K562 (cell line): ENCODE measurements around the gene ARF5. TPM values are rescaled to one million over a fixed set of nuclear protein-coding genes. Genes with fewer than 3 reads are reported as not detected.
A peak's percentile ranks its signal among the peaks of the same experiment; 100 is the strongest.

Experiments
- ATAC-seq: fragments of 200-7000 bp; cut with Tn5 transposase; 3 replicates; pipeline ENCODE4 v1.9.1; 2020; ENCODE audit warnings: moderate library complexity
- BruUV-seq: library from RNA; stranded (reverse); fragments of 400-500 nt; replicated peaks from 2 replicates; lab custom pipeline; 2021; lab: Mats Ljungman, UMichigan
- CTCF ChIA-PET: fragments of 300-600 bp; formaldehyde crosslinking; extraction: SDS; loops from one replicate; lab custom pipeline; 2021; ENCODE audit warnings: low intra/inter-chr PET ratio; lab: Yijun Ruan, JAX
- POLR2A ChIA-PET: fragments of 300-600, 350-650 bp; sonication (Branson Sonifier 250); formaldehyde crosslinking; extraction: SDS; loops from one replicate; lab custom pipeline; 2021; ENCODE audit warnings: antibody characterized with exemption, inconsistent platforms; lab: Yijun Ruan, JAX
- DNase-seq, 4 experiments: peaks; one replicate each; pipeline versions ENCODE4 v3.0.0 to v3.0.0-alpha.2; 2011 to 2018; ENCODE audit warnings: low spot score in 3 of 4, mixed read lengths in 3 of 4; ENCODE audit errors: extremely low read depth in 1 of 4
- FAIRE-seq: peaks from 2 replicates; lab custom pipeline; 2011; peaks lifted over from hg19 to GRCh38; lab: Jason Lieb, UNC
- H2AFZ ChIP-seq: 2 replicates; pipeline ENCODE4 v1.6.0; 2011; ENCODE audit warnings: low read depth, low read length, control low read depth, inconsistent platforms
- H3K27ac ChIP-seq: fragments of 200-600 bp; 3 replicates; pipeline ENCODE4 v1.8.0; 2011; ENCODE audit warnings: low read depth, mild to moderate bottlenecking, control low read depth, inconsistent platforms, low read length, moderate library complexity, mixed read lengths; ENCODE audit errors: extremely low read depth
- H3K27me3 ChIP-seq, 2 experiments: fragments of 300-600 bp in 1 of 2; 2 replicates in 1 of 2; 3 replicates in 1 of 2; pipeline versions ENCODE4 v1.6.0 to v1.8.0; 2011; ENCODE audit warnings: inconsistent platforms in 2 of 2, low read length in 2 of 2, mild to moderate bottlenecking in 1 of 2, mixed read lengths in 1 of 2, moderate library complexity in 1 of 2; ENCODE audit not compliant: control insufficient read depth in 2 of 2, insufficient read depth in 2 of 2
- H3K36me3 ChIP-seq: fragments of 300-600 bp; 3 replicates; pipeline ENCODE4 v1.8.0; 2011; ENCODE audit warnings: mild to moderate bottlenecking, low read length, inconsistent platforms; ENCODE audit not compliant: control insufficient read depth, insufficient read depth
- H3K4me1 ChIP-seq, 2 experiments: fragments of 200-600 bp in 1 of 2; replicated peaks in 1 of 2; 2 replicates in 1 of 2; 3 replicates in 1 of 2; pipeline versions ENCODE4 v1.5.1 to v1.8.0; 2011; ENCODE audit warnings: inconsistent platforms in 2 of 2, low read length in 2 of 2, mild to moderate bottlenecking in 1 of 2, mixed read lengths in 1 of 2, moderate library complexity in 1 of 2; ENCODE audit not compliant: control insufficient read depth in 2 of 2, insufficient read depth in 2 of 2
- H3K4me2 ChIP-seq: 2 replicates; pipeline ENCODE4 v1.6.1; 2011; ENCODE audit warnings: low read length, control low read depth, inconsistent platforms, mixed read lengths; ENCODE audit not compliant: insufficient read depth
- H3K4me3 ChIP-seq: fragments of 200-600 bp; sonication (generic), shearing (Covaris generic); 2 replicates; pipeline ENCODE4 v1.5.1; 2016; ENCODE audit warnings: control low read depth, inconsistent platforms
- H3K79me2 ChIP-seq: fragments of 200-600 bp; 3 replicates; pipeline ENCODE4 v1.8.0; 2011; ENCODE audit warnings: low read length, inconsistent platforms; ENCODE audit not compliant: control insufficient read depth, insufficient read depth
- H3K9ac ChIP-seq, 2 experiments: 2 replicates each; pipeline versions ENCODE4 v1.6.0 to v1.6.1; 2011; ENCODE audit warnings: low read depth in 2 of 2, low read length in 2 of 2, control low read depth in 1 of 2, inconsistent platforms in 1 of 2, mild to moderate bottlenecking in 1 of 2, mixed read lengths in 1 of 2; ENCODE audit not compliant: insufficient read depth in 1 of 2
- H3K9me1 ChIP-seq: one replicate; pipeline ENCODE4 v1.6.0; 2011; ENCODE audit warnings: inconsistent platforms, mild to moderate bottlenecking, low read length, moderate library complexity; ENCODE audit not compliant: control insufficient read depth, insufficient read depth
- H3K9me3 ChIP-seq: replicated peaks from 2 replicates; pipeline ENCODE4 v1.5.1; 2011; ENCODE audit warnings: low read depth, low read length, inconsistent platforms; ENCODE audit not compliant: control insufficient read depth, insufficient read depth
- H4K20me1 ChIP-seq: replicated peaks from 2 replicates; pipeline ENCODE4 v1.6.1; 2011; ENCODE audit warnings: low read length, inconsistent platforms, mixed read lengths; ENCODE audit not compliant: control insufficient read depth, insufficient read depth
- CBFB ChIP-seq: sonication (generic); formaldehyde crosslinking; IDR thresholded peaks from 2 replicates; pipeline ENCODE4 v1.4.0; 2020; ENCODE audit warnings: mild to moderate bottlenecking, missing genetic modification reagents
- MBD2 ChIP-seq: sonication (generic); IDR thresholded peaks from 2 replicates; pipeline ENCODE4 v1.6.1; 2016; ENCODE audit warnings: low read depth, borderline replicate concordance
- MYNN ChIP-seq, 2 experiments: sonication (generic); formaldehyde crosslinking in 1 of 2; IDR thresholded peaks; 2 replicates each; pipeline versions ENCODE4 v1.5.0 to v1.6.1; 2016 to 2020; ENCODE audit warnings: antibody characterized with exemption in 1 of 2, missing genetic modification reagents in 1 of 2
- TRIM24 ChIP-seq, 2 experiments: fragments of 450-650 bp; IDR thresholded peaks; 2 replicates each; pipeline ENCODE4 v1.6.1; 2016
- ZNF197 ChIP-seq: fragments of 200-800 bp; sonication (Bioruptor generic); IDR thresholded peaks from 2 replicates; pipeline ENCODE4 v1.6.1; 2016; ENCODE audit warnings: low read depth, missing genetic modification characterization, missing compliant biosample characterization
- WGBS: fragments of 100-300 bp; shearing (Covaris generic); methylation state at CpG from one replicate; pipeline ENCODE4 v1.1.6; 2016; ENCODE audit warnings: low coverage, mixed read lengths; ENCODE audit not compliant: insufficient coverage; ENCODE audit errors: missing lambda C conversion rate; 5-methylcytosine and 5-hydroxymethylcytosine counted together
- in situ Hi-C: fragments of 300-500 bp; cut with MboI; formaldehyde crosslinking; loops from 4 replicates; pipeline ENCODE4 v1.15.0; 2018; ENCODE audit warnings: inconsistent platforms, mixed read lengths
- intact Hi-C: fragments of 100-400 bp; cut with micrococcal nuclease; formaldehyde crosslinking; loops from 2 replicates; pipeline ENCODE4 v1.14.2; 2022
- polyA plus RNA-seq, 8 experiments: library from polyadenylated mRNA; depleted of rRNA in 4 of 8; stranded (reverse) in 5 of 8; unstranded in 3 of 8; fragments of >200 nt; fragmentation: Nextera tagmentation in 2 of 8; fragmentation: Illumina TruSeq in 1 of 8; extraction: Ambion mirVana in 2 of 8; extraction: Trizol in 1 of 8; gene quantifications; 2 replicates each; pipeline versions ENCODE4 v1.2.1 to v1.2.3, GENCODE V29; 2011 to 2014; ENCODE audit warnings: inconsistent platforms in 1 of 8, missing spikeins in 1 of 8
- total RNA-seq, 7 experiments: library from RNA; depleted of rRNA in 6 of 7; stranded (reverse); fragments of >200 nt in 6 of 7; fragmentation: Illumina TruSeq in 2 of 7; extraction: Trizol in 2 of 7; gene quantifications; 2 replicates each; pipeline versions ENCODE4 v1.2.1 to v1.2.3, GENCODE V29; 2011 to 2021; ENCODE audit warnings: low replicate concordance in 1 of 7
- TF ChIP-seq, protein P1 (sequence below), 2 experiments: fragments of 250-450 bp in 1 of 2; fragments of 450-650 bp in 1 of 2; sonication (Bioruptor Pico) in 1 of 2; IDR thresholded peaks; 2 replicates each; pipeline versions ENCODE4 v1.6.1 to v1.8.0; 2016 to 2021; ENCODE audit warnings: mild to moderate bottlenecking in 2 of 2, moderate library complexity in 2 of 2, missing compliant biosample characterization in 1 of 2, missing genetic modification characterization in 1 of 2
- TF ChIP-seq, protein P2 (sequence below): fragments of 450-650 bp; conservative IDR thresholded peaks from 2 replicates; pipeline ENCODE4 v1.6.1; 2016; ENCODE audit warnings: missing genetic modification characterization, low read depth, mild to moderate bottlenecking, control low read depth, missing compliant biosample characterization
- TF ChIP-seq, protein P3 (sequence below): fragments of 450-650 bp; IDR thresholded peaks from 2 replicates; pipeline ENCODE4 v1.6.1; 2014; ENCODE audit warnings: low read depth, mild to moderate bottlenecking, moderate library complexity, borderline replicate concordance

The ARF5 gene
- total and polyA plus RNA-seq, 9 of the 15 experiments (the other 6 are each of a cell fraction or from before 2014, with no cell fraction given) = 8.1 to 290 (median 125) TPM

DNA sequence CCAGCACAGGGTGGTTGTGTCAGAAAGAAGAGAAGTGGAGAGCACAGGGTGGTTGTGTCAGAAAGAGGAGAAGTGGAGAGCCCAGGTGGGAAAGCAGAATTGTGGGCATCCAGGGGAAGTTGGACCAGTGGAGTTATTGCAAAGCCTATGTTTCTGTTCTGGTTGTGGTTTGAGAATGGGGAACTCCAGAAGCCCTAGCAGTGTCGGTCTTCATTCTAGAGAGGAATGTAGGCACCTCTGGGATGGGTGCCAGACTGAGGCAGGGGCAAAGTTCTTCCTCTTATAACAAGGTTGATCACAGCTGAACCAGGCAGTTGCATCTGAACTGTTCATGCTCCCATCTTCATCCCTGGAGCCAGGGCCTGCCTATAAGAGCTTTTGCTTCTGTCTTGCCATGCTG is 6.3 kb downstream of the ARF5 start:
- H3K9me1 ChIP-seq = peaks cover 2% of the 10 kb centered on the region
- H3K9me3 ChIP-seq = no peaks in the 10 kb centered on the region
- no peak overlapping the region for H3K4me2 ChIP-seq
- ATAC-seq (no peak), FAIRE-seq (no peak), DNase-seq (no peak)
- H3K79me2 ChIP-seq = peaks cover 2% of the 10 kb centered on the region; the same call in 2 of the 3 replicates
- no peak overlapping the region for H3K27ac ChIP-seq
- in situ Hi-C loops = no loop called here
- H3K9ac ChIP-seq = no peak overlapping the region
- no peaks in the 10 kb centered on the region for H4K20me1 ChIP-seq
- intact Hi-C loops = no loop called here
- BruUV-seq = no TSS peak
- ChIA-PET CTCF (no interaction called here), POLR2A (interaction anchor here (0.6 to 1.9 kb wide), 3 partner anchors 10 to 433 kb away, joined by 3 to 11 read pairs (median 7); partner anchors contain the start of gene GCC1)
- peaks cover 22% of the 10 kb centered on the region; the same call in 2 of the 3 replicates for H3K36me3 ChIP-seq
- H2AFZ ChIP-seq = no peak overlapping the region
- 0% methylated on average over 1 of the region's 1 CpG for WGBS
- H3K27me3 ChIP-seq = peaks cover 28 to 49% of the 10 kb centered on the region in 2 experiments
- peaks cover 0 to 7% of the 10 kb centered on the region in 2 experiments; a peak in 3 of 5 replicates for H3K4me1 ChIP-seq
- no peak overlapping the region for H3K4me3 ChIP-seq
- TF ChIP-seq, protein P1, sequence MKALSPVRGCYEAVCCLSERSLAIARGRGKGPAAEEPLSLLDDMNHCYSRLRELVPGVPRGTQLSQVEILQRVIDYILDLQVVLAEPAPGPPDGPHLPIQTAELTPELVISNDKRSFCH (CRISPR knock-in tag; IDR thresholded peaks at IDR 0.05) = no peak
- TF ChIP-seq, protein P1 (tag; IDR thresholded peaks at IDR 0.05) = no peak

DNA sequence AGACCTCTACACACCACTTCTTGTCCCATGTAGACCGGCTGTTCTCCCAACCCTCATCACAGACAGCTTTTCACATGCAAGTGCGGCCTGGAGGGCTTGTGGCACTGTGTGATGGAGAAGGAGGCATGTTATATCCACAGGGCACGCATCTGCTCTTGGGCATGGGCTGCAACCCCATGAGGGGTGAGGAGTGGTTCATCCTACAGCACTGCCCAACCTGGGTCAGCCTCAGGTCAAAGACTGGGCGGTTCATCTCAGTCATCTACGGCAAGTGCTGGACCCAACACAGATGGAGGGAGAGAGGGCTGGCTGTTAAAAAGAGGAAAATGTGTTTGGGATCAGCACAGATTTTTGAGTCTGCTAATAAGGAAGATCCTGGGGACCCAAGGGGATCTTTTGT is 7.5 kb downstream of the ARF5 start:
- no peak overlapping the region for H3K4me2 ChIP-seq
- H3K79me2 ChIP-seq = no peaks in the 10 kb centered on the region
- CTCF ChIA-PET = no interaction called here
- H3K27ac ChIP-seq = no peak overlapping the region
- H3K9me1 ChIP-seq = no peaks in the 10 kb centered on the region
- BruUV-seq = no TSS peak
- no peaks in the 10 kb centered on the region for H4K20me1 ChIP-seq
- H3K27me3 ChIP-seq = peaks cover 35 to 61% of the 10 kb centered on the region in 2 experiments
- H3K9ac ChIP-seq = no peak overlapping the region
- FAIRE-seq (no peak), ATAC-seq (no peak), DNase-seq (no peak)
- peaks cover 0 to 6% of the 10 kb centered on the region in 2 experiments; a peak in 2 of 5 replicates for H3K4me1 ChIP-seq
- 4% methylated on average over 5 of the region's 5 CpGs for whole genome bisulfite sequencing
- H3K36me3 ChIP-seq = peaks cover 12% of the 10 kb centered on the region; the same call in 1 of the 3 replicates
- TF ChIP-seq MYNN (IDR thresholded peaks at IDR 0.05) (no peak), MYNN (CRISPR knock-in tag; IDR thresholded peaks at IDR 0.05) (no peak), CBFB (CRISPR knock-in tag) (0 out of 2 replicates have a peak, but pooled peaks have one; percentile 12), TRIM24 (IDR thresholded peaks at IDR 0.05) (no peak), MBD2 (no peak), ZNF197 (no peak)
- TF ChIP-seq, protein P2, sequence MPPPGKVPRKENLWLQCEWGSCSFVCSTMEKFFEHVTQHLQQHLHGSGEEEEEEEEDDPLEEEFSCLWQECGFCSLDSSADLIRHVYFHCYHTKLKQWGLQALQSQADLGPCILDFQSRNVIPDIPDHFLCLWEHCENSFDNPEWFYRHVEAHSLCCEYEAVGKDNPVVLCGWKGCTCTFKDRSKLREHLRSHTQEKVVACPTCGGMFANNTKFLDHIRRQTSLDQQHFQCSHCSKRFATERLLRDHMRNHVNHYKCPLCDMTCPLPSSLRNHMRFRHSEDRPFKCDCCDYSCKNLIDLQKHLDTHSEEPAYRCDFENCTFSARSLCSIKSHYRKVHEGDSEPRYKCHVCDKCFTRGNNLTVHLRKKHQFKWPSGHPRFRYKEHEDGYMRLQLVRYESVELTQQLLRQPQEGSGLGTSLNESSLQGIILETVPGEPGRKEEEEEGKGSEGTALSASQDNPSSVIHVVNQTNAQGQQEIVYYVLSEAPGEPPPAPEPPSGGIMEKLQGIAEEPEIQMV = no peak
- TF ChIP-seq, protein P3, sequence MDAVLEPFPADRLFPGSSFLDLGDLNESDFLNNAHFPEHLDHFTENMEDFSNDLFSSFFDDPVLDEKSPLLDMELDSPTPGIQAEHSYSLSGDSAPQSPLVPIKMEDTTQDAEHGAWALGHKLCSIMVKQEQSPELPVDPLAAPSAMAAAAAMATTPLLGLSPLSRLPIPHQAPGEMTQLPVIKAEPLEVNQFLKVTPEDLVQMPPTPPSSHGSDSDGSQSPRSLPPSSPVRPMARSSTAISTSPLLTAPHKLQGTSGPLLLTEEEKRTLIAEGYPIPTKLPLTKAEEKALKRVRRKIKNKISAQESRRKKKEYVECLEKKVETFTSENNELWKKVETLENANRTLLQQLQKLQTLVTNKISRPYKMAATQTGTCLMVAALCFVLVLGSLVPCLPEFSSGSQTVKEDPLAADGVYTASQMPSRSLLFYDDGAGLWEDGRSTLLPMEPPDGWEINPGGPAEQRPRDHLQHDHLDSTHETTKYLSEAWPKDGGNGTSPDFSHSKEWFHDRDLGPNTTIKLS = no peak
- in situ Hi-C loops (no loop called here), intact Hi-C loops (loop anchor here (5.0 kb wide), 1 partner anchor 612 kb away; no protein-coding TSS in a partner anchor)
- H3K9me3 ChIP-seq = no peaks in the 10 kb centered on the region
- POLR2A ChIA-PET = no interaction called here
- no peak overlapping the region for H2AFZ ChIP-seq
- H3K4me3 ChIP-seq = no peak overlapping the region
